Trophoblast cell (in vitro differentiated cells and primary cell): ENCODE results near the gene TSEN2.
"Not testable (repeated sequence)": the region's sequence is repeated elsewhere in the genome, so short reads cannot be mapped to it uniquely, and the experiment has no call there.

Experiments used
- DNase-seq, 2 donors: peaks; one replicate each; pipeline ENCODE4 v3.0.0-alpha.2; 2016
- H2AFZ ChIP-seq: 2 replicates; pipeline ENCODE4 v1.6.1; 2013; ENCODE audit warnings: low read length, moderate library complexity, mild to moderate bottlenecking; ENCODE audit not compliant: insufficient read depth, poor library complexity
- H2AK5ac ChIP-seq: 2 replicates; pipeline ENCODE4 v1.6.1; 2013; ENCODE audit warnings: mild to moderate bottlenecking, low read length
- H2BK120ac ChIP-seq: 2 replicates; pipeline ENCODE4 v1.6.1; 2013; ENCODE audit warnings: low read length, mild to moderate bottlenecking, moderate library complexity; ENCODE audit not compliant: insufficient read depth, poor library complexity
- H2BK12ac ChIP-seq: 2 replicates; pipeline ENCODE4 v1.6.1; 2013; ENCODE audit warnings: mild to moderate bottlenecking, low read length, moderate library complexity
- H2BK5ac ChIP-seq: 2 replicates; pipeline ENCODE4 v1.6.1; 2013; ENCODE audit warnings: low read length, low read depth, moderate library complexity, mild to moderate bottlenecking; ENCODE audit not compliant: poor library complexity
- H3K14ac ChIP-seq: 2 replicates; pipeline ENCODE4 v1.6.1; 2013; ENCODE audit warnings: mild to moderate bottlenecking, low read length
- H3K18ac ChIP-seq: 2 replicates; pipeline ENCODE4 v1.6.1; 2013; ENCODE audit warnings: mild to moderate bottlenecking, low read length
- H3K23ac ChIP-seq: 2 replicates; pipeline ENCODE4 v1.6.1; 2013; ENCODE audit warnings: low read length
- H3K27ac ChIP-seq: 2 replicates; pipeline ENCODE4 v1.5.1; 2013; ENCODE audit warnings: low read depth, mild to moderate bottlenecking, inconsistent platforms, low read length, moderate library complexity
- H3K27me3 ChIP-seq: 2 replicates; pipeline ENCODE4 v1.6.1; 2013; ENCODE audit warnings: inconsistent platforms, mild to moderate bottlenecking, low read length, moderate library complexity; ENCODE audit not compliant: insufficient read depth
- H3K36me3 ChIP-seq, 2 experiments: 1 replicate in 1 of 2; 2 replicates in 1 of 2; pipeline ENCODE4 v1.6.1; 2013; ENCODE audit warnings: low read length in 2 of 2, mild to moderate bottlenecking in 2 of 2, moderate library complexity in 1 of 2; ENCODE audit not compliant: insufficient read depth in 2 of 2, control insufficient read depth in 1 of 2
- H3K4ac ChIP-seq: 2 replicates; pipeline ENCODE4 v1.6.1; 2013; ENCODE audit warnings: low read depth, mild to moderate bottlenecking, low read length, moderate library complexity
- H3K4me1 ChIP-seq, 2 experiments: 1 replicate in 1 of 2; 2 replicates in 1 of 2; pipeline ENCODE4 v1.6.1; 2013; ENCODE audit warnings: low read length in 2 of 2, mild to moderate bottlenecking in 2 of 2, moderate library complexity in 1 of 2; ENCODE audit not compliant: insufficient read depth in 2 of 2, control insufficient read depth in 1 of 2
- H3K4me2 ChIP-seq: 2 replicates; pipeline ENCODE4 v1.6.1; 2013; ENCODE audit warnings: inconsistent platforms, mild to moderate bottlenecking, low read length, moderate library complexity
- H3K4me3 ChIP-seq: 2 replicates; pipeline ENCODE4 v1.5.1; 2013; ENCODE audit warnings: mild to moderate bottlenecking, low read depth, low read length, inconsistent platforms
- H3K79me1 ChIP-seq: one replicate; pipeline ENCODE4 v1.6.1; 2013; ENCODE audit warnings: low read length
- H3K79me2 ChIP-seq: 2 replicates; pipeline ENCODE4 v1.6.1; 2013; ENCODE audit warnings: low read length, mild to moderate bottlenecking; ENCODE audit not compliant: control insufficient read depth, insufficient read depth, poor library complexity
- H3K9ac ChIP-seq: 2 replicates; pipeline ENCODE4 v1.6.1; 2013; ENCODE audit warnings: mild to moderate bottlenecking, low read length
- H3K9me3 ChIP-seq: 2 replicates; pipeline ENCODE4 v1.6.1; 2013; ENCODE audit warnings: low read depth, mild to moderate bottlenecking, control low read depth, inconsistent platforms, low read length; ENCODE audit not compliant: insufficient read depth
- H4K12ac ChIP-seq: 2 replicates; pipeline ENCODE4 v1.6.1; 2013; ENCODE audit warnings: low read depth, mild to moderate bottlenecking, low read length, moderate library complexity
- H4K8ac ChIP-seq: 2 replicates; pipeline ENCODE4 v1.6.1; 2013; ENCODE audit warnings: low read depth, mild to moderate bottlenecking, low read length, moderate library complexity
- H4K91ac ChIP-seq: one replicate; pipeline ENCODE4 v1.6.1; 2013; ENCODE audit warnings: low read depth, mild to moderate bottlenecking, low read length, moderate library complexity
- WGBS: extraction: QIAGEN DNeasy Blood & Tissue Kit; methylation state at CpG from one replicate; pipeline ENCODE4 v1.1.7; 2013; ENCODE audit warnings: missing lambda C conversion rate; ENCODE audit not compliant: insufficient read length, insufficient coverage; ENCODE audit errors: extremely low coverage; 5-methylcytosine and 5-hydroxymethylcytosine counted together

TSEN2 gene

DNA sequence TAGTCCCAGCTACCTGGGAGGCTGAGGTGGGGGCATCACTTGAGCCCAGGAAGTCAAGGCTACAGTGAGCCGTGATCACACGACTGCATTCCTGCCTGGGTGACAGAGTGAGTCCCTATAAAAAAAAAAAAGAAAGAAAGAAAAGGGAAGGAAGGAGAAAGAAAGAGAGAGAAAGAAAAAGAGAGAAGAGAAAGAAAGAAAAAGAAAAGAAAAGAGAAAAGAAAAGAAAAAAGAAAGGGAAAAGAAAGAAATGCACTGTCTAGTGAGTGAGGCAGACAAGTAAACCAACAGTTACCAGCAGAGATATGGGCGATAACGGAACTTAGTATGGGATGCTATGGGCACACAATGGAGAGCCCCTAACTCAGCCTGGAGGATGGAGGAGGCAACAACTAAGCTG is 37.2 kb upstream of the TSEN2 start:
- Histone ChIP-seq H3K27ac (no peak overlapping the region), H3K23ac (no peak overlapping the region), H3K4me1 (peaks cover 26 to 36% of the 10 kb centered on the region in 2 experiments), H3K4me2 (no peak overlapping the region), H3K4ac (no peak overlapping the region), H3K36me3 (no peaks in the 10 kb centered on the region), H3K14ac (no peak overlapping the region), H2BK120ac (no peak overlapping the region), H3K18ac (no peak overlapping the region), H4K91ac (no peak overlapping the region), H3K79me2 (no peaks in the 10 kb centered on the region), H2BK12ac (no peak overlapping the region), H2BK5ac (no peak overlapping the region), H4K12ac (no peak overlapping the region), H2AK5ac (no peak overlapping the region), H2AFZ (no peak overlapping the region), H3K9me3 (peaks cover 2% of the 10 kb centered on the region), H4K8ac (no peak overlapping the region), H3K4me3 (no peak overlapping the region), H3K27me3 (no peaks in the 10 kb centered on the region), H3K9ac (no peak overlapping the region), H3K79me1 (peaks cover 27% of the 10 kb centered on the region)
- DNase-seq, result no peak
- no CpG with 5 or more reads among the region's 4 CpGs for WGBS

DNA sequence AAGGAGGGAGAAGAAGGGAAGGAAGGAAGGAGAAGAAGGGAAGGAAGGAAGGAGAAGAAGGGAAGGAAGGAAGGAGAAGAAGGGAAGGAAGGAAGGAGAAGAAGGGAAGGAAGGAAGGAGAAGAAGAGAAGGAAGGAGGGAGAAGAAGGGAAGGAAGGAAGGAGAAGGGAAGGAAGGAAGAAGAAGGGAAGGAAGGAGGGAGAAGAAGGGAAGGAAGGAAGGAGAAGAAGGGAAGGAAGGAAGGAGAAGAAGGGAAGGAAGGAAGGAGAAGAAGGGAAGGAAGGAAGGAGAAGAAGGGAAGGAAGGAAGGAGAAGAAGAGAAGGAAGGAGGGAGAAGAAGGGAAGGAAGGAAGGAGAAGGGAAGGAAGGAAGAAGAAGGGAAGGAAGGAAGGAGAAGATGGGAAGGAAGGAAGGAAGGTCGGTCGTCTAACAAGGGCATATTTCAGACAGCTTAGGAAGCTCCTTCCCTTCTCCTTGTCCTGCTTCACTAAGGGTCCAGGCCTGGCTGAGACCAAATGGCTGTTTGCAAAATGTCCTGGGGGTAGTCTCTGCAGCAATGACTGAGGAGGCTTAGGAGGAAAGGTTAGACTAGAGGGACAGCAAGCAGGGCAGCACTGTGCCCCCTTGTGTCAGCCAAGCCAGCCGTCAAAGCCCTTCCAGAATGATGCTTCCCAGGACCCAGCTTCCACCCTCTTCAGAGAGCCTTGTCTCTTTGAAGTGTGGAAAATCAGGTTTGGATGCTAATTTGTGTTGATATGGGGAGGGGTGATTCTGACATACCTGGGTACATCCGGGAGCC is 35.7 kb upstream of the TSEN2 start:
- H2BK120ac ChIP-seq, H3K4me3 ChIP-seq, H3K27me3 ChIP-seq, H3K79me2 ChIP-seq, H3K14ac ChIP-seq, H3K4me2 ChIP-seq, H4K91ac ChIP-seq, H2AK5ac ChIP-seq, H3K9me3 ChIP-seq, H2AFZ ChIP-seq, H4K8ac ChIP-seq, H2BK5ac ChIP-seq, H3K23ac ChIP-seq, DNase-seq, H3K9ac ChIP-seq, H3K27ac ChIP-seq, H3K18ac ChIP-seq, H4K12ac ChIP-seq, H3K4ac ChIP-seq, H3K36me3 ChIP-seq, H2BK12ac ChIP-seq: not testable (repeated sequence)
- WGBS, result no CpG with 5 or more reads among the region's 4 CpGs
- H3K4me1 ChIP-seq, result peaks cover 16 to 23% of the 10 kb centered on the region in 2 experiments
- H3K79me1 ChIP-seq, result peaks cover 24% of the 10 kb centered on the region

- Histone ChIP-seq H3K27ac (no peak overlapping the region), H2AK5ac (no peak overlapping the region), H2BK12ac (no peak overlapping the region), H3K14ac (no peak overlapping the region), H3K4ac (no peak overlapping the region), H4K8ac (no peak overlapping the region), H3K23ac (no peak overlapping the region), H3K9ac (no peak overlapping the region), H2BK5ac (no peak overlapping the region), H4K91ac (no peak overlapping the region), H3K36me3 (no peaks in the 10 kb centered on the region), H3K4me3 (no peak overlapping the region), H2AFZ (no peak overlapping the region), H3K9me3 (peaks cover 2% of the 10 kb centered on the region), H3K4me2 (no peak overlapping the region), H2BK120ac (no peak overlapping the region), H3K79me1 (peaks cover 10% of the 10 kb centered on the region), H3K4me1 (peaks cover 9% of the 10 kb centered on the region in 2 experiments), H3K27me3 (no peaks in the 10 kb centered on the region), H3K79me2 (no peaks in the 10 kb centered on the region), H3K18ac (no peak overlapping the region), H4K12ac (no peak overlapping the region)
- no CpG with 5 or more reads among the region's 8 CpGs for WGBS
- DNase-seq, result no peak
These were observed 34.2 kb upstream of the TSEN2 start for GRCh38 chr3:12449889-12450682.

DNA sequence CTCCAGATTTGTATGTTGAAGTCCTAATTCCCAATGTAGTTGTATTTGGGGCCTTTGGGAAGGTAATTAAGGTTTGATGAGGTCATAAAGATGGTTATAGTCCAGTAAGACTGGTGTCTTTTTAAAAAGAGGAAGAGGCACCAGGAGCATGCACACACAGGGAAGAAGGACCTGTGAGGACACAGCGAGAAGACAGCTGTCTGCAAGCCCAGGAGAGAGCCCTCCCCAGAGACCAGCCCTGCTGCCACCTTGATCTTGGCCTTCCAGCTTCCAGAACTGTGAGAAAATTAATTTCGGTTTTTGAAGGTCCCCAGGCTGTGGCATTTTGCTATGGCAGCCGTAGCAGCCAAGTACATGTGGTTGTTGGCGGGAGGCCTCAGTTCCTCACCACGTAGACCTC is 32.8 kb upstream of the TSEN2 start:
- no CpG with 5 or more reads among the region's 5 CpGs for WGBS
- no peaks in the 10 kb centered on the region for H3K36me3 ChIP-seq

More for the DNA sequence above, 32.8 kb upstream of the TSEN2 start:
- Histone ChIP-seq H3K23ac (no peak overlapping the region), H3K79me2 (no peaks in the 10 kb centered on the region), H2AK5ac (no peak overlapping the region), H3K18ac (no peak overlapping the region), H4K8ac (no peak overlapping the region), H3K9me3 (peaks cover 2% of the 10 kb centered on the region), H4K91ac (no peak overlapping the region), H3K9ac (no peak overlapping the region), H3K4me2 (no peak overlapping the region), H3K4ac (no peak overlapping the region), H3K27ac (no peak overlapping the region), H3K79me1 (peaks cover 2% of the 10 kb centered on the region), H3K4me1 (peaks cover 0 to 3% of the 10 kb centered on the region in 2 experiments), H4K12ac (no peak overlapping the region), H3K27me3 (no peaks in the 10 kb centered on the region), H2BK12ac (no peak overlapping the region), H2BK120ac (no peak overlapping the region), H2BK5ac (no peak overlapping the region), H2AFZ (no peak overlapping the region), H3K4me3 (no peak overlapping the region), H3K14ac (no peak overlapping the region)
- DNase-seq, result no peak
